Spleen (tissue), 3 donors: ENCODE results near the gene YTHDF2.
"Not testable (repeated sequence)": the region's sequence is repeated elsewhere in the genome, so short reads cannot be mapped to it uniquely, and the experiment has no call there.

Experiments
- POLR2A ChIP-seq, 3 donors: fragments of 450-650 bp; IDR thresholded peaks; one replicate each; pipeline ENCODE4 v1.5.1; 2017; ENCODE audit warnings: antibody characterized with exemption in 3 of 3, mild to moderate bottlenecking in 1 of 3
- POLR2AphosphoS5 ChIP-seq, 3 donors: sonication (generic); formaldehyde crosslinking; IDR thresholded peaks; one replicate each; pipeline ENCODE4 v1.5.1; 2017; ENCODE audit warnings: antibody characterized with exemption in 3 of 3

- not testable (repeated sequence) for TF ChIP-seq POLR2AphosphoS5, POLR2A (IDR thresholded peaks at IDR 0.05)
These were observed 11.4 kb upstream of the YTHDF2 start for GRCh38 chr1:28725365-28725764.
